ENCODE measurements around the gene KTN1.

GRCh38 chr14:55712491-55712890, 132.5 kb downstream of the KTN1 start:
- TF ChIP-seq POLR2A (IDR thresholded peaks at IDR 0.05) (no peak), CTCF (IDR thresholded peaks at IDR 0.05) (no peak)

All from ovary (tissue), 3 donors.